Naive B cell (primary cell): Measurements from ENCODE around the gene IL17RB. TPM values are rescaled to one million over a fixed set of nuclear protein-coding genes. Genes with fewer than 3 reads are reported as not detected.
A peak's percentile ranks its signal among the peaks of the same experiment; 100 is the strongest.

ENCODE experiments used
- ATAC-seq, 2 donors: fragments of 150-1000 bp; cut with Tn5 transposase; 2 replicates each; pipeline ENCODE4 v1.10.0; 2021; ENCODE audit warnings: low read depth in 2 of 2, mild to moderate bottlenecking in 2 of 2, moderate library complexity in 2 of 2
- DNase-seq: peaks from one replicate; pipeline ENCODE4 v3.0.0; 2022
- H3K27ac Mint-ChIP-seq, 6 donors: one replicate each; pipeline ENCODE4 v1.8.0; 2020 to 2022; ENCODE audit warnings: mild to moderate bottlenecking in 6 of 6, mixed read lengths in 6 of 6, moderate library complexity in 5 of 6, inconsistent platforms in 2 of 6
- H3K27me3 Mint-ChIP-seq, 3 donors: one replicate each; pipeline ENCODE4 v1.8.0; 2021 to 2022; ENCODE audit warnings: mixed read lengths in 3 of 3, mild to moderate bottlenecking in 1 of 3
- H3K36me3 Mint-ChIP-seq, 2 donors: one replicate each; pipeline ENCODE4 v1.8.0; 2020 to 2022; ENCODE audit warnings: mixed read lengths in 2 of 2, inconsistent platforms in 1 of 2, mild to moderate bottlenecking in 1 of 2
- H3K4me1 Mint-ChIP-seq, 3 donors: one replicate each; pipeline ENCODE4 v1.8.0; 2020 to 2022; ENCODE audit warnings: mixed read lengths in 3 of 3, inconsistent platforms in 1 of 3, mild to moderate bottlenecking in 1 of 3, moderate library complexity in 1 of 3
- H3K4me3 Mint-ChIP-seq, 8 donors: one replicate each; pipeline ENCODE4 v1.8.0; 2020 to 2022; ENCODE audit warnings: mild to moderate bottlenecking in 8 of 8, mixed read lengths in 8 of 8, moderate library complexity in 8 of 8, inconsistent platforms in 2 of 8
- H3K9me3 Mint-ChIP-seq, 7 donors: one replicate each; pipeline ENCODE4 v1.8.0; 2020 to 2022; ENCODE audit warnings: mixed read lengths in 7 of 7, mild to moderate bottlenecking in 5 of 7, inconsistent platforms in 2 of 7, moderate library complexity in 1 of 7
- polyA plus RNA-seq, 6 donors: library from polyadenylated mRNA; unstranded; fragments of 300-500 nt; fragmentation: Illumina TruSeq; gene quantifications; one replicate each; pipeline ENCODE4 v1.2.3, GENCODE V29; 2021; ENCODE audit warnings: low read depth in 6 of 6

The IL17RB gene
- polyA plus RNA-seq, 6 donors from 2014 or later: 0.27 to 0.81 (median 0.45) TPM; not detected in 1

DNA sequence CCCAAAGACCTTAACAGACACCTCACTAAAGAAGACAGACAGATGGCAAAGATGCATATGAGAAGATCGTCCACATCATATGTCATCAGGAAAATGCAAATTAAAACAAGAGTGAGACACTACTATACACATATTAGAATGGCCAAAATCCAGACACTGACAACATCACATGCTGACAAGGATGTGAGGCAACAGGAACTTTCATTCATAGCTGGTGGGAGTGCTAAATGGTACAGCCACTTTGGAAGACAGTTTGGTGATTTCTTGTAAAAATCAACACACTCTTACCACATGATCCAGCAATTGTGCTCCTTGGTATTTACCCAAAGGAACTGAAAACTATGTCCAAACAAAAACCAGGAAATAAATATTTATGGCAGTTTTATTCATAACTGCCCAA is 17.8 kb upstream of the IL17RB start:
- no peak overlapping the region for H3K27ac Mint-ChIP-seq
- ATAC-seq: no peak

DNA sequence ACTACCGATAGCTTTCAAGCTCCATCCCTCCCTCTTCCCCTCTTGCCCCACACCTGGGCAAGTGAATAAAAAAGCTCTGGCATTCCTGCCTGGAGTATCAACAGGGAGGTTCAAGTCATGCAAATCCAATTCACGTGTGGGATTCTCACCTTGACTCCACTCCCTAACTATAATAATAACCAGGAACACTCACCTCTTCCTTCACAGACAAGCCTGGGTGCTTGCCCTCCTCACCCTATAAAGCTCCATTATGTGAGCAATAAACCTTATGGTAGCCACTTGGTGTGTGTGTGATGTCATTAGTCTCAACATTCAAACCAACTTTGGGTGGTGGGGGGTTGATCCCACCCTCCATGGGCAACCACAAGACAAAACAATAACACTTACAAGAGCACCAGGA is 16.8 kb upstream of the IL17RB start:
- no peak overlapping the region for H3K4me3 Mint-ChIP-seq
- H3K9me3 Mint-ChIP-seq: peaks cover 0 to 2% (median 0%) of the 10 kb centered on the region in 7 donors
- DNase-seq: no peak
- no peak overlapping the region for H3K27ac Mint-ChIP-seq
- H3K27me3 Mint-ChIP-seq: peaks cover 0 to 10% (median 0%) of the 10 kb centered on the region in 3 donors
- no peak for ATAC-seq
- H3K4me1 Mint-ChIP-seq: no peaks in the 10 kb centered on the region
- no peaks in the 10 kb centered on the region for H3K36me3 Mint-ChIP-seq

More for the DNA sequence above, 17.8 kb upstream of the IL17RB start:
- Mint-ChIP-seq H3K27me3 (peaks cover 0 to 10% (median 0%) of the 10 kb centered on the region in 3 donors), H3K4me3 (no peak overlapping the region), H3K4me1 (no peaks in the 10 kb centered on the region), H3K36me3 (no peaks in the 10 kb centered on the region), H3K9me3 (peaks cover 0 to 2% (median 0%) of the 10 kb centered on the region in 7 donors)
- DNase-seq: no peak

DNA sequence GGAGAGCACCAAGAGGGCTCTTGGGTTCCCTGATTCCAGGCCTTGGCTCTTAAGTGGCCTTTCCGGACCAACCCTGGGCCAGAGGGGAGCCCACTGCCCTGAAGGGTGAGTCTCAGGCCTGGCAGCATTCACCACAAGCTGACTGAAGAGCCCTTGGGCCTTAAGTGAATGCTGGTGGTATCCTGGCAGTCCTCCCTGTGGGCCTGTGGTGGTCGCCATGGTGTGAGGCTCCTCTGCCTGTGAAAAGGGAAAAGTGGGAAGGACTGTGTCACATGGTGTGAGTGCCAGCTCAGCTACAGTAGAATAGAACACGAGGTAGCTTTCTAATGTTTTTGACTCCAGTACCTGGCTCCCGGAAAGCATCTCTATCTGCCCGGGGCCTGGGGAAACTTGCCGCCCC is 15.4 kb upstream of the IL17RB start:
- Mint-ChIP-seq H3K4me1 (no peaks in the 10 kb centered on the region), H3K4me3 (no peak overlapping the region), H3K9me3 (no peaks in the 10 kb centered on the region), H3K36me3 (no peaks in the 10 kb centered on the region), H3K27me3 (peaks cover 0 to under 1% (median 0%) of the 10 kb centered on the region in 3 donors), H3K27ac (no peak overlapping the region)
- DNase-seq: no peak
- ATAC-seq: no peak

DNA sequence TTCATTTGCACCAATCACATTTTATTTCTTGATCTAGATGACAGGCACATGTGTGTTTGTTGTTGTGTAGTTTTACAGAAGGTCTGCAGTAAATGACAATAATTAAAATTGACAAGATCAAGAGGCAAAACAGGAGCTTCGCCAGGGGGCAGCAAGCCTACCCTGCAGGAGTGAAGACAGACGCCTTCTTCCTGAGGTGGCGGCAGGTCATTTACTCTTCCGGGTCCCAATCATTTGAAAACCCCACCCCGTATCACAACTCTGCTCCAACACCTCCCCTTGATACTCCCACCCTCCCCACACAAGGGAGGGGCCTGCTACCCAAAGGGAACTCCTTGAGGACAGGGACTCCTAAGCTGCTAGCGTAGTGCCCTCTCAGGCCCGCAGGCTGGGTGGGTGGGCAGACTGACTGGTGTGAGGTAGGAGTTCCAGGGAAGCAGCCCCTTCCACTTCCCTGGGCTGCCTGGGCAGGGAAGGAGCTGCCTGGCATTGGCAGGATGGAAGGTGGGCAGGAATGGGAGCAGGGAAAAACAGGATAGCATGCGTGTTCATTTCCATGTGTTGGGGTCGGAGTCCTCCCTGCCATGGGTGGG is 13.2 kb upstream of the IL17RB start:
- H3K4me3 Mint-ChIP-seq: no peak overlapping the region
- no peaks in the 10 kb centered on the region for H3K36me3 Mint-ChIP-seq
- no peak for ATAC-seq
- DNase-seq: no peak
- no peaks in the 10 kb centered on the region for H3K4me1 Mint-ChIP-seq
- no peaks in the 10 kb centered on the region for H3K9me3 Mint-ChIP-seq
- peaks cover 0 to 11% (median 7%) of the 10 kb centered on the region in 3 donors for H3K27me3 Mint-ChIP-seq
- no peak overlapping the region for H3K27ac Mint-ChIP-seq

DNA sequence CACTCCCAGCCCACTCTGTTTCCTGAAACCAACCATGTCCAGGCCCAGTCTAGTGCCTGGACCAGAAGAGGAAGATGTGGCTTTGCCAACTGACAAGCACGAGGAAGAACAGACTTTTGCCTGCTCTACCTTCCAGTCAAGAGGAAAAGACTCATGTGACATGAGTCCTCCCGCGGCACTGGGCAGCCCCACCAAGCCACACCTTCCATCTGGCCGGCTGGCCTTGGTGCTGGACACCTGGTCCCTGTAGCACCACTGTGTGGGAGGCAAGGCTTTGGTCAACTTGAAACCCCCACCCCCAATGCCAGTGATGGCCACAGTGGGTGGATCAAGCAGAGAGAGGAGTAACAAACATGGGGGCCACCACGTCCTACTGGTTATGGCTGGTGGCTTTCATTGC is 12.7 kb upstream of the IL17RB start:
- Mint-ChIP-seq H3K27ac (no peak overlapping the region), H3K36me3 (no peaks in the 10 kb centered on the region), H3K4me3 (no peak overlapping the region), H3K4me1 (no peaks in the 10 kb centered on the region), H3K9me3 (no peaks in the 10 kb centered on the region), H3K27me3 (peaks cover under 1 to 14% (median 9%) of the 10 kb centered on the region in 3 donors)
- DNase-seq (no peak), ATAC-seq (no peak)

DNA sequence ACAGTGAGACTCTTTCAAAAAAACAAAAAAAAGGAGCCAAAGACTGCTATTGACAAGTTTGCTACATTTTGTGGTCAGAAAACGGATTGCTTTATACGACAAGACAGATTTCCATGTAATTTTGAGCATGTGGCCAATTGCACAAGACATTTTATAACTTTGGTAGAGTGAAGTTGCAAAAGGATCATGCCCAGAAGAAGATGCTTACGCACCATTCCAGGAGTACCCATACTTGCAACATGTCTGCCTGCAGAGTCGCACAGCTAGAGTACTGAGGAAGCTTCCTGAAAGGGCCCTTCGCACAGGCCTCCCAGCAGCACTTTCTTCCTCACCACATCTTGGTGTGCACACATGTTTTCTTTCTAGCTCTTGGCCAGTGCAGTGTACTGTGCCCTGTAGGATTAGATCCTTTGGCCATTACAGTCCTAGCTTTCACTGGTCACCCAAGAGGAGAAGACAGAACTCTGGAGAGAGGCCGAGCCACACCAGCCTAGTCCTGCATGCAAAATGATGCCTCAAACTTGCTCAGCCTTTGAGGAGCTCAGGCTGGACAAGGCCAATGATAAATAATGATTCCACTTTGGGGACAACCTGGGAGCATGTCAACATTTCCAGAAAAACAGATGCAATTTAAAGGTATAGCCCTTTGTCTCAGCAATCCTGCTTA is 11.8 kb upstream of the IL17RB start:
- no peak overlapping the region for H3K4me3 Mint-ChIP-seq
- no peaks in the 10 kb centered on the region for H3K36me3 Mint-ChIP-seq
- ATAC-seq (no peak), DNase-seq (no peak)
- no peaks in the 10 kb centered on the region for H3K4me1 Mint-ChIP-seq
- peaks cover 9 to 20% (median 17%) of the 10 kb centered on the region in 3 donors for H3K27me3 Mint-ChIP-seq
- no peak overlapping the region for H3K27ac Mint-ChIP-seq
- no peaks in the 10 kb centered on the region for H3K9me3 Mint-ChIP-seq

DNA sequence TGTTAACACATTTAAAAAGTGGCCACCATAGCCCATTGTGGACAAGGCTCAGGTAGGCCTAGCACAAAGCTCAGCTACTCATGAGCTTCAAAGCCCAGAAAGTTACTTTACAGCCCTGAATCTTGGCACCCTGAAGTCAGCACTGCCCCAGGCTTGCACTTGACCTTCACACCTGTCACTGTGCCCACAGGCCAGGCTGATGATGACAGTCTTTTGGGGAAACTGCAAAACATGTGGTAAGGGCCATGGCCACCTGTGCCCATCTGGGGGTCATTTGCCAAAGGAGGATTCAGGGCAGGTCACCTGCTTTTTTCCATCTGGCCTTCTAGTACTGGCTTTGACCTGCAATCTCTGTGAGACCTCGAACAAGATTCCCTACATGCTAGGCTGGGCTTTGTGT is 11.1 kb upstream of the IL17RB start:
- Mint-ChIP-seq H3K27me3 (peaks cover 14 to 22% (median 20%) of the 10 kb centered on the region in 3 donors), H3K9me3 (no peaks in the 10 kb centered on the region), H3K36me3 (no peaks in the 10 kb centered on the region), H3K4me3 (no peak overlapping the region), H3K4me1 (no peaks in the 10 kb centered on the region), H3K27ac (no peak overlapping the region)
- ATAC-seq (no peak), DNase-seq (no peak)

DNA sequence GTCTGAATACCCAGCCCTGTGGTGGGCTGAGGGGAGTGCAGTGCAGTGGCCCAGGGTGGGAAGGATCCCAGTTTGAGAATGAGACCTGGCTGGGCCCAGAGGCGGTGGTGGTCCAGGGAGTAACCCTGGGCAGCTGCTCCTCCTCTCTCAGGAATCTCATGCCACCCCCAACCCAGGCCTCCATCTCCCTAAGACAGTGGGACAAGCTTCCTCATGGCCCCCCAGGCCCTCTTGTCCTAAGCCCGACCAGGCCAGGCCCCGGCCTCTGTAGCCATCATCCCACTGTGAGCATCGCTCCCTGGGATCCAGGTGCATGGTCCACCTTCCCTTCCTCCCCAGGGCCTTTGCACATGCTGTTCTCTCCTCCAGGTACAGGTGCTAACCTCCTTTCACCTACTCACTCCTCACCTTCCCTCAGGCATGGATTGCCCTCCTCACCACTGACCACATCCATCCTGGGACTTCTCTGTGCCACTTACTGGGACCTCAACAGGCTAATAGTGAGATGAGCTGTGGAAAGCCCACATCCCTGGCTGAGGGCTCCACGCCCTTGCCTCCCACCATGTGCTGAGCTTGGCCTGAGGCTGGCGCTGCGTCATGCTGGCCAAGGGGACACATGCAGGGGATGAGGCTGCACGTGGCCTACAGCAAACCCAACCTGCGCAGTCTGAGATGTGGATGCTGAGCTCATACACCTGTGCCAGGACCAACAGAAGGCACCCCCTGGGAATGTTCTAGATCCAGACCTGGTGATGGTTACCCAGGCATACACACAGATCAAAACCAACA is 10.1 kb upstream of the IL17RB start:
- Mint-ChIP-seq H3K9me3 (no peaks in the 10 kb centered on the region), H3K27ac (no peak overlapping the region), H3K4me3 (no peak overlapping the region), H3K27me3 (peaks cover 14 to 28% (median 20%) of the 10 kb centered on the region in 3 donors), H3K4me1 (no peaks in the 10 kb centered on the region), H3K36me3 (no peaks in the 10 kb centered on the region)
- ATAC-seq: no peak
- DNase-seq: no peak

DNA sequence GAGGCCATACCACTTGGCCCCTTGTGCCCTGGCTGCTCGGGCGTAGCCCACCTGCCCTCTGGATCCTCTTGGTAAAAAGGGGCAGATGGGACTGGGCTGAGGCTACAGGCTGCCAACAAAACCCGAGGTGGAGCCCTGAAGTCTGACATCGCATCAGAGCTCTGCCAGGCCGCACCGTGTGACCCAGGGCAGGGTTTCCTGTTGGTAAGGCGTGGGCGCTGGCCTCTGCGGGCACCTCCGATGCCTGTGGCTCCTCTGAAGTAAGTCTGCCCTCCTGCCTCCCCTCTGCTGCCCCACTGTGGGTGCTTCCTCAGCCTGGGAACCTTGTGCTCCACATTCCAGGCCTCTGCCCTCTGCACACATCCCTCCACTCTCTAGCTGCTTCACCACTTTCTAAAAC is 9.0 kb upstream of the IL17RB start:
- H3K27me3 Mint-ChIP-seq: peaks cover 17 to 32% (median 23%) of the 10 kb centered on the region in 3 donors
- no peak for DNase-seq
- no peaks in the 10 kb centered on the region for H3K36me3 Mint-ChIP-seq
- ATAC-seq: no peak
- H3K4me1 Mint-ChIP-seq: no peaks in the 10 kb centered on the region
- no peaks in the 10 kb centered on the region for H3K9me3 Mint-ChIP-seq
- no peak overlapping the region for H3K4me3 Mint-ChIP-seq
- no peak overlapping the region for H3K27ac Mint-ChIP-seq

DNA sequence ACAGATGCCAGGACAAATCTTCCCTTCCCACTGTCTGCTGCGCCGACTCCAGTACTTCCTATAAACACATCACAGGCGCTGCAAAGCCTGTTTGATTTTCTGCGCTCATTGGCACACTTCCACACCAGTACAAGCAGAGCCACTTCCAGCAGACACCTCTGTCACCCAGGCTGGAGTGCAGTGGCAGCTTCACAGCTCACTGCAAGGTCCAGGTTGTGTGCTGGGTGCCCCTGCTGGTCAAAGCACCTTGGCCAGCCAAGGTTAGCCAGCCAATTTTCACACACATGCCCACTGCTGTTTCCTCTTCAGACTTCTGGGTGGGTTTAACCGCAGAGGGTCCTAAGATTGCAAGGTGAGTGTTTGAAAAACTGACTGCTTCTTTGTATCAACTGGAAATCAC is 5.1 kb upstream of the IL17RB start:
- ATAC-seq (no peak), DNase-seq (no peak)
- H3K4me3 Mint-ChIP-seq: no peak overlapping the region
- H3K36me3 Mint-ChIP-seq: no peaks in the 10 kb centered on the region
- no peak overlapping the region for H3K27ac Mint-ChIP-seq
- peaks cover 38 to 65% (median 49%) of the 10 kb centered on the region in 3 donors for H3K27me3 Mint-ChIP-seq
- H3K4me1 Mint-ChIP-seq: peaks cover 5 to 23% (median 16%) of the 10 kb centered on the region in 3 donors
- H3K9me3 Mint-ChIP-seq: no peaks in the 10 kb centered on the region

DNA sequence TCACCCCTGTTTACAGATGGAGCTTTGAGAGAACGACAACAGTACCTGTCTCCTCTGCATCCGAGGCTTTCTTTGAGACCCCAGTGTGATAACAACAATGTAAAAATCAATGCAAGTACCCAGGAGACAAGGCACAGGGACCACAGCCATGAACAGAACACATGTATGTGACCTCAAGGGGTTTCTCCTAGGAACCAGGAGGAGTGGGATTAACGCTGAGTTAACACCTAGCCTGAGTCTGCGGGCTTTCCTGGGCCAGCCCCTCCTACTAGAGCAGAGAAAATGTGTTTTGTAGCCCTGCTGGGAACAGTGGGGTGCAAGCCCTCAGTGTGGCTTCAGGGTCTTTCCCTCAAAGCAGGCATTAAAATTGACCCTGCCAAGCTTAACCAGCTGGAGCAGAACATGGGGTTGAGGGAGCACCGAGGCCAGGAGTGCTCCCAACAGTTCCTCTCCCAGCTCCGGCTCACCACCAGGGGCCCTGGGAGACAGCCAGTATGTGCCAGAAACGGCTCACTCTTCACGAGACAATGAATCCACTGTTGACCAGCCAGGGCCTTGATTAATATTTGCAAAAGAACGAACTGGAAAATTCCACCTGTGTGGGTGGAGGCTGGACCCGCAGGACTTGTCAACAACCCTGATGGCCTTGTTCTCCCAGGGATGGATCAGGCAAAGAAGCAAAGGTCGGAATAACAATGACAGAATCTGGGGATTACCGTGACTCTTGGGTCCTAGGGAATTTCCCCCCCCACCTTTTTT is 3.8 kb upstream of the IL17RB start:
- Mint-ChIP-seq H3K4me1 (peaks cover 5 to 23% (median 16%) of the 10 kb centered on the region in 3 donors), H3K36me3 (no peaks in the 10 kb centered on the region), H3K27me3 (peaks cover 45 to 74% (median 53%) of the 10 kb centered on the region in 3 donors), H3K27ac (no peak overlapping the region), H3K9me3 (no peaks in the 10 kb centered on the region), H3K4me3 (peak overlapping the region in 1 of 8 donors; percentile 32)
- no peak for ATAC-seq
- DNase-seq: no peak

DNA sequence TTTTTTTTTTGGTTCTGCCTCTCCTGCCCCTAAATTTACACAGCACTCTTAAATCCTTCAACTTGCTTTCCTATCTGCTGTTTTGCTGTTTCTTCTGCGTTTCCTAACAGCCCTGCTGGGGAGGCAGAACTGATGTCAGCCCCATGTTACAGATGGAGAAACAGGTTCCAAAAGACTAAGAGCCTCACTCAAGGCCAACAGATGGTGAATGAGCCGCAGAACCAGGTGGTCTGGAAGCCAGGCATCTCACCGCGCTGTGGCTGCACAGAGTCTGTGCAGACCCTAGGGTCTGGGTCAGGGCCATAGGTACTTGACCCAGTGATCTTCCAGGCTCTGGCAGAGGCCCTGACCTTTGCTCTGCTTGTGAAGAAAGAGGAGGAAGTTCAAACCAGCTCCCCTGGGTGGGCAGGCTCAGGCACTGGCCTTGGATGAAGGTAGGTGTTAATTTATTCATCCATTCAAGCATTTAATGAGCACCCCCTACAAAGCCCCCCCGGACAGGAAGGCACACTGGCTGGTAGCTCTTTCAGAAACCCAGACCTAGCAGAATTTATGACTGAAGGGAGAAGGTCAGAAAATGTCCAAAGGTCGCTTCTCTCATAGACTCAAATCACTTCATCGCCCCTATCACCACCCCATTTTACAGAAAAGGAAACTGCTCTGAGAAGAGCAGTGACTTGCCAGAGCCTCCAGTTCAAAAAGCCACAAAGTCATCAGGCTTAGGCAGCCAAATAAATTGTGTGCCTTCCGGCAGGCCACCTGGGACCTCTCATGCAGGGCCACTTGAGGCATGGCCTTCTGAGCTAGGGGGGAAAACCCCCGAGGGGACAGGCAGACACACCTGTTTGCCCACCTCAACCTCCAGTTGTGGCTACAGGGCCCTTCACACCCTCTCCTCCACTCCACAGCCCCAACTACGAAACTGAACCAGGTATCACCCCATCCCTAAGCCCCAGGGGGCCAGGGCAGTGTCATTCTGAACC is 2.9 kb upstream of the IL17RB start:
- DNase-seq (no peak), ATAC-seq (peak in 1 of 2 donors; percentile 35)
- Mint-ChIP-seq H3K36me3 (no peaks in the 10 kb centered on the region), H3K9me3 (no peaks in the 10 kb centered on the region), H3K4me3 (peak overlapping the region in 4 of 8 donors; percentile 25 to 67 (median 58)), H3K4me1 (peaks cover 5 to 23% (median 16%) of the 10 kb centered on the region in 3 donors), H3K27ac (peak overlapping the region in 2 of 6 donors; percentile 54 to 85), H3K27me3 (peaks cover 46 to 77% (median 53%) of the 10 kb centered on the region in 3 donors)
